Stimulated activated CD4-positive, alpha-beta T cell treated with anti-CD3 and anti-CD28 coated beads, Interleukin-15, amount 100 ng/mL, for 48 hours (primary cell): ENCODE results near the gene CCNYL1.
"Not testable (repeated sequence)": the region's sequence is repeated elsewhere in the genome, so short reads cannot be mapped to it uniquely, and the experiment has no call there.

Experiments used
- DNase-seq, 2 donors: peaks; one replicate each; pipeline ENCODE4 v3.0.0-alpha.2; 2020; ENCODE audit warnings: low read depth in 2 of 2

The CCNYL1 gene

DNA sequence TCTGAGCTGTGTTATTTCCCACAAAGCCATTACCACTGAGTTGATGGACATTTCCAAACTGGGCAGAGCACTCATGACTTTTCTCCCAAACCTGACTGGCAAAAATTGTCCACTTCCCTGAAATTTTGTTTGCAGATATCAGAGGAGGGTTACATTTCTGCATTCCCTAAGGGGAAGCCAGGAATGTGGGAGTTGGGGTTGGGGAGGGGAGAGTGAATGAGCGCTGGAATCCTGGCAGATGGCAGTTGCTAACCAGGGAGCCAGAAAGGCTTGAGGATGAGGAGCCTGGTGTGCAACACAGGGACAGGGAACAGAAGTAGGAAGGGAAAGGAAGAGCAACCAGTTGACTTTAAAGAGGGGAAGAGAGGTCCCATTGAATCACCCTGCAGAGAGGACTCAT lies 14.0 kb upstream of the CCNYL1 start:
- no peak for DNase-seq

DNA sequence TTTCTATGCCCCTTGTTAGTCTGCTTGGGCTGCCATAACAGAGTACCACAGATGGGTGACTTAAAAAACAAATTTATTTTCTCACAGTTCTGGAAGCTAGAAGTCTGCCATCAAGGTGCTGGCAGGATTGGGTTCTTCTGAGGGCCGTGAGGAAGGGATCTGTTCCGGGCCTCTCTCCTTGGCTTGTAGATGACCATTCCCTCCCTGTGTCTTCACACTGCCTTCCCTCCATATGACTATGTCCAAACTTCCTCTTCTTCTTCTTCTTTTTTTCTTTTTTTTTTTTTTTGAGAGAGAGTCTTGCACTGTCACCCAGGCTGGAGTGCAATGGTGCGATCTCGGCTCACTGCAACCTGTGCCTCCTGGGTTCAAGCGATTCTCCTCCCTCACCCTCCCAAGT lies 13.1 kb upstream of the CCNYL1 start:
- no peak for DNase-seq

DNA sequence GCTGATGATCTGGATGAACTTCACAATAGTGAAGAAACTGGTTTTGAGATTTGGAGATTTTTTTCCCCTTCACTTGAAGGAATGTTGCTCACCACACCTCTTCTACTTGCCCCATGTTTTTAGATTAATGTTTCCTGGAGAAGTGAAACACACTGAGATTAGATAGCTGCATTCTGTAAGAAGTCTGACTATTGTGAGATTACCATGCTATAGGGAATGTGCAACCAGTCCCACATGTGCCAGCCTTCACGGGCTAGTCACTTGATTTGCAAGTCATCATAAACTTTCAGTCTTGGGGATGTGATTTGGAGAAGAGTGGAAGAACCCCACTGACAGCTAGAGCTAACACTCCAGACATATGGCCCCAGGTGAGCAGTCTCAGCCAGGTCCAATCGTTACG lies 7.4 kb upstream of the CCNYL1 start:
- DNase-seq = no peak

DNA sequence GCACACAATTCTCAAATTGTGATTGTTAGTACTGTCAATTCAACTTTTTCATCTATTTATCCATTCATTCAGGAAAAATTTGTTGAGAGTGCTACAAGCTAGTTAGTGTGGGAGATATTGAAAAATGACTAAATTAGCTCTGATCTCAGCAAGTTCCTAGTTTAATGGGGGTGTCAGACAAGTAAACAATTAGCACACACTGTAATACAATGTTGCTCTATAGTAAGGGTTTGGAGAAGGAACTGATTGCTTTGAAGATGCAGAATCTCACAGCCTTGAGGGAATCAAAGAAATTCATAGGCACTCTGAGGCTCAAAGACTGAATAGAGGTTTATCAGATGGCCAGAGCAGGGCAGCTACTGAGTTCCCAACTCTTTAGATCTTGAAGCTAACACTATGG lies 6.8 kb upstream of the CCNYL1 start:
- DNase-seq = no peak

DNA sequence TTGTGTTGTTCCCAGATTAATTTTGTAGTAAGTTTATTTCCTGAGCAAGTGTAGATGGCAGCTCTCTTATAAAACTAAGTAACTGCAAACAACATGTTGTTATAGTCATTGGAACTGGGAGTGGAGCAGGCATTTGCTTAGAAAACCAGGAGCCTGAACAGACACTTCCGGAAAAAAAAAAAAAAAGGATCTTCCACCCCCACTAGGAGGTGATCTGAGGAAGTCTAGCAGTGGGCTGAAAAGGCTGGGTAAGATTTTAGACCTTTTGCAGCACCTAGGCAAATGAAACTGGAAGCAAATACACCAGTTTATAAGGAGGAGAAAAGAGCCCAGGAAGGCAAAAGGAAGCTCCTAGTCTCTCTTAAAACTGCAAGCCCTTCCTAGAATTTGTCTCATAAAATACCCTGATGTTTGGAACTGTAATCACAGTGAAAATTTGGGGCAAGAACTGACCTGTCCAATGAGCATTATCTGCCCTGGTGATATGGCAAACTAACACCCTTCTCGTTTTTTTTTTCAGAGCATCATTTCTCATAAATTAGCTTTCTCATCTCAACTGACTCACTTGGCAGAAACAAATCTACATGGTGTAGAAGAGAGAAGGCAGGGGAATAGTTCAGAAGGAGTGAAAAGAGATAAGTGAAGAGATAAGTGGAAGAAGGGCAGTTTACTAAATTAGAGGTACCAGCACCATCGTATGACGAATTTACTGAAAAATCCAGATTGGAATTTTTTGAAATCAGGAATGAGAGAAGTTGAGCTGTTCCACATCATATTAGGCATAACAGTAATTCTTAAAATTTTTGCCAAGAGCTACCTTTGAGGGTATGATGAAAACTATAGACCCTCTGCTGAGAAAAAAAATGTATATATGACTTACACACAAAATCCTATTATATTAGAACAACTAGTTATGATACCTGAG lies 4.2 kb upstream of the CCNYL1 start:
- DNase-seq = no peak

DNA sequence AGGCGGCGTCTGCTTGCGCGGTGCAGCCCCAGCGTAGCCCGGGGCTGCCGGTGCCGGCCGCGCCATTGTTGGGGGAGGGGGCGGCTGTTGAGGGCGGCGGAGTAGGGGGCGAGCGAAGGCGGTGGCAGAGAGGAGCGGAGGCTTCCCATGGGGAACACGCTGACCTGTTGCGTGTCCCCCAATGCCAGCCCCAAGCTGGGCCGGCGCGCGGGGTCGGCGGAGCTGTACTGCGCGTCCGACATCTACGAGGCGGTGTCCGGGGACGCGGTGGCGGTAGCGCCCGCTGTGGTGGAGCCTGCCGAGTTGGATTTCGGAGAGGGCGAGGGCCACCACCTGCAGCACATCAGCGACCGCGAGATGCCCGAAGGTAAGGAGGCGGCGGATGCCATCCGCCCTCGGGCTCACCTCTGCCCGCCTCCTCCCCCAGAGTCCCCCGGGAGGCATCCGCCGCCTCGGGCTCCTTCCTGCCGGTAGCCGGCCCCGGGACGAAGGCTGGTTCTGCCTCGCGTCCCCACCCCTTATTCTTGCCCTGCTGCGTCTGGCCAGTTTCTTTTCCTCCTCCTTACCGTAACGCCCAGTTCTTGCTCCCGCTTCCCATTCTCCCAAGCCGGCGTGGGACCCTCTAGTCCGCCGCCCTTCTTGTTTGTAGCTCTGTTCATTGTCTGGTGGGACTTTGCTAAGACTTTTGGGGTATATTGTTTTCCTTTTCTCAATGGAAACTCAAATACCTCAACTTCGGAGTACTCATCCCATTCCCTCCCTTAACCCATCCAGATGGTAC lies 500 bp downstream of the CCNYL1 start:
- DNase-seq = peak; percentile 30

DNA sequence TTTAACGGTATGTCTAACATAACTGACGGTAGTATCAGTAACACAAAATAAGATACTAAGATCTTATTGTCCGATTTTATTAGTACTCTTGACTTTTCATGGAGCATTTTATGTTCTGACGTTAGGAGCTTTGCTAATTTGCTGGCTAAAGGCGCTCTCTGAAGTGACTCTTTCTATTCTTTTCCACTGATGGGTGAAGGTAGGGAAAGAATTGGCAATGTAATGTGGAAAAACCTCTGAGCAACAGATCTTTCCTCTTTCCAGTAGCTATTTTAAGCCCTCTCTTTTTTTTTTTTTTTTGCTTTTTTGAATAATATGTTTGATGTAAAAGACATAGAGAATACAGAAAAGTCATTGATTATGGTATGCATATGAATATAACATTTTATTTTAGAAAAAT lies 4.6 kb downstream of the CCNYL1 start:
- no peak for DNase-seq

DNA sequence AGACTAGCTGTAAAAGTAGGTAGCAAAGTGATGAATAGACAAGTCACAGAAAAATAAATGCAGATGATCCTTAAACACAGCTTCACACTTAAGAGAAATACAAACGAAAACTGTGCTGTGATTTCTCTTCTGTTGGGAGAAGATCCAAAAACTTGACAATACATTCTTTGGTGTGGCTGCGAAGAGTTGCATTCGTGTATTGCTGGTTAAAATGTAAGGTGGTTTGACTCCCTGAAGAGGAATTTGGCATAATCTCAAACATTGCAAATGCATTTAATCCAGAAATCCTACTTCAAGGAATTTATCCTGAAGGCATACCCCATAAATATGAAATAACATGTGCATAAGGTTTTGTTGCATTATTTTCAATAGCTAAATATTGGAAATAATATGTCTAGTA lies 7.1 kb downstream of the CCNYL1 start:
- no peak for DNase-seq

DNA sequence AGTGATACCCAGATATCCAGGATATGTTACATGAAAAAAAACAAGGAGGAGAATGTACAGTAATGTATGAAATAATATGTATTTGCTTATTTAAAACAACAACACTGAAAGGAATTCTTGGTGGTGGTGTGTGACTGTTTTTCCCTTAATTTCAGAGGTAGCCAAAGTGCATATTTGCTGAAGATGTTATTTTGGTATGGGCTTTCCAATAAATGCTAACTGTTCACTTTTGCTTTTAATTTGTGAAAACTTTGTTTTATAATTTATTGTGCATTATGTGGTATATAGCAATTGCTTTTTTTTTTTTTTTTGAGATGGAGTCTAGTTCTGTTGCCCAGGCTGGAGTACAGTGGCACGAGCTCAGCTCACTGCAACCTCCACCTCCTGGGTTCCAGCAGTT lies 7.6 kb downstream of the CCNYL1 start:
- no peak for DNase-seq

DNA sequence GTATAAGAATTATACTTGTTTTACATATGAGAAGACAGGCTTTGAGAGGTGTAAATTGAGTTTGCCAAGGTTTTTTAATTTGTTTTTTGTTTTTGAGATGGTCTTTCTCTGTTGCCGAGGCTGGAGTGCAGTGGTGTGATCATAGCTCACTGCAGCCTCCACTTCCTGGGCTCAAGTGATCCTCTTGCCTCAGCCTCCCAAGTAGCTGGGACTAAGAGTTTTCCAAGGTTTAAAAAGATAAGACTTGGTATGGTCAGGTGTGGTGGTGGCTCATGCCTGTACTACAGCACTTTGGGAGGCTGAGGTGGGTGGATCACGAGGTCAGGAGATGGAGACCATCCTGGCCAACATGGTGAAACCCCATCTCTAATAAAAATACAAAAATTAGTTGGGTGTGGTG lies 8.2 kb downstream of the CCNYL1 start:
- DNase-seq = not testable (repeated sequence)

DNA sequence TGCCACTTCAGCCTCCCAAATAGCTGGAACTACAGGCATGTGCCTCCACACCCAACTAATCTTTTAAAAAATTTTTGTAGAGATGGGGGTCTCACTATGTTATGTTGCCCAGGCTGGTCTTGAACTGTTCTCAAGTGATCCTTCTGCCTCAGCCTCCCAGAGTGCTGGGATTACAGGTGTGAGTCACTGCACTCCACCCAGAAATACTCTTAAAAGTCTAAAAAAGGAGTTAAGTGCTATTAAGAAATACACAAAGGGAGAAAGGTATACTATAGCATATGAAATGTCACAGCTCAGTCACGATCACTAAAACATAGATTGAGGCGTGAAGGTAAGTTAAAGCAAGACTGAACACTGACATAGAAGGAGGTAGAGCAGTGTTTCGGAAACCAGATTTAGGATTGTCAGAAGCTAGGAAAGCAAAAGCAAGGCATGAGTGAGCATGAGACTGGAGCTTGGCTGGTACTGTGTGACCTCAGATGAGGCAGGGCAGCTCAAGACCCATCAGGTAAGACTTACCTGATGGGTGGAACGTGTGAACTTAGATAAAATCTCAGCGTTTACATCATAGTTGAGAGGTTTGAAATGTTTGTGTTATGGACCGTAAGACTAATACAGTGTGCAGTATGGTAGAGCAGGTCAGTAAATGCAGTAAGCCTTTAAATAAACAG lies 9.2 kb downstream of the CCNYL1 start:
- no peak for DNase-seq

DNA sequence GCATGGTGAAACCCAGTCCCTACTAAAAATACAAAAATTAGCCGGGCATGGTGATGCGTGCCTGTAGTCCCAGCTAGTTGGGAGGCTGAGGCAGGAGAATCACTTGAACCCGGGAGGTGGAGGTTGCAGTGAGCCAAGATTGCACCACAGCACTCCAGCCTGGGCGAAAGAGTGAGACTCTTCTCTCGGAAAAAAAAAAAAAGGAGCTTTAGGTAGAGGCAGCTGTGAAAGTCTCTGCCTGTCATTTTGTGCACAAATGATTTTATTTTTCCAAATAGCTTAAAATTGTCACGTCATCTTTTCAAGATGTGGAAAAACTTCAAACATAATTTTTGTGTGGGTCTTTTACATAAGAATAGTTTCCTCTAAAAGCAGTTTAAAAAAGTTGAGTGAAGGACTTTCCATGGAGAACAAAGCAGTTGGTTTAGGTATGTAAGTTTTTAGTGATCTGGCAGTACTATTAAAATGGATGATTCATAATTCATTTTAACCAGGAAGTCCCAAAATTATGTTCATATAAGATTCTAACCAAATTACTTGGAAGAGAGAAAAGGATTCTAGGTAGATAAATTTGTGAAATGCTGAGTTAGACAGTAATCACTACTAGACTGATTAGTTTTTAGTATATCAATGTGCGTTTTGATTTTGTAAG lies 11.5 kb downstream of the CCNYL1 start:
- DNase-seq = no peak

DNA sequence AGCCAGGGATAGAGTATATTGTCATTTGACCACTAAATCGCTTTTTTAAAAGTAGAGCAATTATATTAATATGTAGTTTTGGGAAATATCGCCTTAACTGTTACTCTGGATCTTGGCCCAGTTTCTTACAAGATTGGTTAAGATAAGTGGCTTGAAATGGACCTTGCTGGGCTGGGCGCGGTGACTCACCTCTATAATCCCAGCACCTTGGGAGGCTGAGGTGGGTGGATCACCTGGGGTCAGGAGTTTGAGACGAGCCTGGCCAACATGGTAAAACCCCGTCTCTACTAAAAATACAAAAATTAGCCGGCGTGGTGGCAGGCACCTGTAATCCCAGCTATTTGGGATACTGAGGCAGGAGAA lies 12.0 kb downstream of the CCNYL1 start:
- DNase-seq = not testable (repeated sequence)

DNA sequence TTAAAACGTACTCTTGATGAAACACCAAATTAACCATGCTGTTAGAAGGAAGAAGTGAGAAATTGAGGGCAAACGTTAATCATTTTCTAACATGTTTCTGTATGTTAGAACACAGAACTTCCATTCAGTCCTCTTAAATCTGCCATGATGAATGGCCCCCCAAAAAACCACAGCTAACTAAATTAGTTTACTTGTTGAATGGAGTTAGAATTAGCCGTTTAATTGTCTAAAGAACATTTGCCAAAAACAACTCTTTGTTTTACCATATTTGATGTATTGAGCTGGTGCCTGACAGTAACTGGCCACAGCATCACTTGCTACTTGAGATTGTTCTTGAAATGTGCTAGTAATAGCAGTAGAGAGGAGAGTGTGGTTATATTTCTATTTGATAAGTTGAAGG lies 12.7 kb downstream of the CCNYL1 start:
- DNase-seq = no peak

DNA sequence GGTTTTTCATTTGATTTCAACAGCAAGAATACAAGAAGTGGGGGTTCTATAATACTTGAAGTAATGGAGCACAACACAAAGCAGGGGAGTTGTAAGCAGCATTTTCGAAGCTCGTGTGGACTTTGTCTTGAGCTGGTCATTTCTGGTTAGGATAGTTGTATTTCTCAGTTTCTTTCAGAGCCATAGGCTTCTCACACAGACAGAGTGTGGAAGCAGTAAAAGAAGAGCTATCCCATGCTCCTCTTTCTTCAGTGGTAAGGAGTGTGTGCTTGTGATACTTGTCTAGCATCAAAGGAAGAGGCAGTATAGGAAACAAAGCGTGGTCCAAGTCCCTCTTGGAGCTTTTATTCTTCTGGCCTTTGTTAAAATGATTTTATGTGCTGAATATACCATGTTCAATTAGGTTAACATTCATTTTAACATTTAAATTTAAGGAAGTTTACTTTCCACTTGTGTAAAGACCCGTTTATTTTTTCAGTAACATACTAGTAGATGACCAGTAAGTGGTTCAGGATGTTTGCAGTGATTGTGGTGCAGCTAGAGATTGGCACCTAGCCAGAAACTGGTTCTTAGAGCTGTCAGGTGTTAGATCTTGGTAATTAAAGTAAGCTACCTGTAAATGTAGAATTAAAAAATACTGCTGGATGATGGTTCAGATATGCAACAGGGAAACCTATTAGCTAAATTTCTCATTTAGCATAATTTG lies 14.6 kb downstream of the CCNYL1 start:
- no peak for DNase-seq

DNA sequence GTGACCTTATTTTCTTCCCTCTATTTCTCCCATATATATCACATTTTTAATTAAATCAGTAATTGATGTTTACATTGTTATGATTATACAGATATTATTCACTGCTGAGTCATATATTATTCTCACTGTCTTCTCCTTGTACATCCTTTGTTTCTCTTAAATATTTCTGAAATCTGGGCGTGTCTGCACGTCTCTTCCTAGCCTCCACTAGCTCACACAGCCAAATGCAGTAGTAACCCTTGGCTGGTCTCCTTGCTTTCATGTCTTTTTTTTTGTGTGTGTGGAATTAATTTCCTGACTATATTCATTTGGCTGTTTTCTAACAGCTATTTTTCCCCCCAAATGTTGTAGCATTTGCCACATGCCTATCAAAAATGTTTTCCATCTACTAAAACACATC lies 15.8 kb downstream of the CCNYL1 start:
- no peak for DNase-seq

DNA sequence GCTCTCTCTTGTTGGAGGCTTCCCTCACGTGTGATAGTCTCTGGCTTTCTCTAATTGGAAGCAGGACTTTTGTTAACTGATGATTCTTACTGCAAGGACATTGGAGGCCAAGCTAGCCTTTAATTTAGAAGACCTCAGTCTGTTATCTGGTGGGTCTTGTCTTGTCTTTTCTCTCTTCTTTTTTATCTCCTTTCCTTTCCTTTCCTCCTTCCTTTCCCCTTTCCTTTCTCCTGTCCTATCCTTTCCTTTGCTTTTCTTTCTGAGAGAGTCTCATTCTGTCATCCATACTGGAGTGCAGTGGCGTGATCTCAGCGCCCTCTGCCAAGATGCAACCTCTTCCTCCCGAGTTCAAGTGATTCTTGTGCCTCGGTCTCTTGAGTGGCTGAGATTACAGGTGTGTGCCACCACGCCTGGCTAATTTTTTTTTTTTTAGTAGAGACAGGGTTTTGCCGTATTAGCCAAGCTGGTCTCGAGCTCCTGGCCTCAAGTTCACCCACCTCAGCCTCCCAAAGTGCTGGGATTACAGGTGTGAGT lies 18.1 kb downstream of the CCNYL1 start:
- DNase-seq = no peak

DNA sequence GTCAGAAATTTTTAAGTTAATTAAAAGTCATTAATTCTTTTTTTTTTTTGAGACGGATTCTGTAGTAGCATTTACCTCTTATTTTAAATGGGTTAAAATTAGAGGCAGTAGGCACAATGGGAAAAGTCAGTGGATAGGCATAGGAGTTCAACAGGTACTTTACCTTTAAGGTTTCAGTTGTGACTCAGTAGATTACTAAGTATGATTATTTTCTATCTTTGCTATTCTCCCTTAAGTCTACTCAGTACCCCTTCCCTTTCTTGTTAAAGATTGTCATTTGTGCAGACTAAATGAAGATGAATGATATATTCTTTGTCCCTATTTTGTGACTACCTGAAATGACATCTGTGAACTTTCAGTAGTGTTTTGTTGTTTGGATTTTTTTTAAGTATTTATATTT lies 19.7 kb downstream of the CCNYL1 start:
- no peak for DNase-seq

DNA sequence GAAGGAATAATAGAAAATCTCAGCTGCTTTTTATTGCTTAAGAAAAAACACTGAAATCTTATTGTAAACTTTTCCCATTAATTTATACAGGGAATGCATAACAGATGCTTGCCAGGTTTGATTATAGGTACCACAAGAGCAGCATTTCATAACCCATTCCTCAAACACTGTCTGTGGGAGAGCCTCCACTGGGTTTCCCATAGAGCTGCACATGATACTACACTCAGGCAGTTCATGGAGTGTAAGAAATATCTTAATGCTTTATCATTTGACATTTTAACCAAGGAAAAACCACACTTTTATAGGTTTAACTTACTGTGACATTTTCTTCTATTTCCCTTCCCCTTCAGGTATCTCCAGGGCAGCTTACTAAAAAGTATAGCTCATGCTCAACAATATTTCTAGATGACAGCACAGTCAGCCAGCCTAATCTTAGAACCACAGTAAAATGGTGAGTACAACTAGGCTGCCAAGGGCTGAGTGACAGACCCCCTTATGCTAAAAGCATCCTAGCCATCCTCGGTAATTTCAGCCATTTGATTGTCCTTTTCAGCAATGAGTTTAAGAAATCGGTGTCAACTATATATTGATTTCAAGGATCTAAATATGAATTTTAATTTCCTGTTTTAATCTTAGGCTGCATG lies 22.3 kb downstream of the CCNYL1 start:
- no peak for DNase-seq

DNA sequence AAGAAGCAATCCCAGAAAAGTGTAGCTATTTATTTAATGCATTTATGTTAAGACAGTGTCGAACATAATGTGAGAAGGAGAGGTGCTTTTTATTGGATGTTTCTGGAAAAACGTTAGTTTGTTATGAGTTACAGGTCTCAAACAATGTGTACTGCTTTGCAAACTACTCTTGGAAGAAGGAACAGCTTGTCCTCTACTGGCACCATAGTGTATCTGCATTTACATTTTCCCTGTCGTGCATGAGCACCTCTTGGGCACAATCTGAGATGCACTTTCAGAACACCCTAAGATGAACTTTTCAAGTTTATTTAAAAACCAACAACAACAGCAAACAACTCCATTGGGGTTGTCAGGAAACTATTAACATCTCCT lies 22.8 kb downstream of the CCNYL1 start:
- no peak for DNase-seq
